ENCODE data around the gene SEL1L3.

The SEL1L3 gene

DNA sequence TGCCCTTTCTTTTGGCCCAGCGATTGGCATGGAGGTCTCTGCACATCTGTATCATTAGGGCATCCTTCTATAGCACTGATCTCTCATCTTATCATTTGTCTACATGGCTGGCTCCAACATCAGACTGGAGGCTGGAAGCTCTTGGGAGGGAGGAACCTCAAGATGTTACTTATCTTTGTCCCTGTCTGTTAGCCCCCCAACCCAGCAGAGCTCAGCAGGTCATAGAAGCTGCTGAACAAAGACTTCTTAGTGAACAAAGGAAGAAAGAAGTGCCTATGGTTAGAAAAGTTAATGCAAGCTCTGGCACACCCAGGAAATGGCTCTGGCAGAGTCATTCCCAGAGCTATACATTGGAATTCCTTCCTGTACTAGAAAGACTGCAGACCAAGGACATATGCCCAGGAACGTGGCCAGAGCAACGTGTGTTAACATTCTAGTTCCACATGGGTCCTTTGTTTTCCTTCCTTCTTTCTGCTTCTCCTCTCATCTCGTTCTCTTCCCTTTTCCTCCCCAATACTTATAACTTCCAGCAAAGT is 74.0 kb downstream of the SEL1L3 start:
- TF ChIP-seq, protein P1, sequence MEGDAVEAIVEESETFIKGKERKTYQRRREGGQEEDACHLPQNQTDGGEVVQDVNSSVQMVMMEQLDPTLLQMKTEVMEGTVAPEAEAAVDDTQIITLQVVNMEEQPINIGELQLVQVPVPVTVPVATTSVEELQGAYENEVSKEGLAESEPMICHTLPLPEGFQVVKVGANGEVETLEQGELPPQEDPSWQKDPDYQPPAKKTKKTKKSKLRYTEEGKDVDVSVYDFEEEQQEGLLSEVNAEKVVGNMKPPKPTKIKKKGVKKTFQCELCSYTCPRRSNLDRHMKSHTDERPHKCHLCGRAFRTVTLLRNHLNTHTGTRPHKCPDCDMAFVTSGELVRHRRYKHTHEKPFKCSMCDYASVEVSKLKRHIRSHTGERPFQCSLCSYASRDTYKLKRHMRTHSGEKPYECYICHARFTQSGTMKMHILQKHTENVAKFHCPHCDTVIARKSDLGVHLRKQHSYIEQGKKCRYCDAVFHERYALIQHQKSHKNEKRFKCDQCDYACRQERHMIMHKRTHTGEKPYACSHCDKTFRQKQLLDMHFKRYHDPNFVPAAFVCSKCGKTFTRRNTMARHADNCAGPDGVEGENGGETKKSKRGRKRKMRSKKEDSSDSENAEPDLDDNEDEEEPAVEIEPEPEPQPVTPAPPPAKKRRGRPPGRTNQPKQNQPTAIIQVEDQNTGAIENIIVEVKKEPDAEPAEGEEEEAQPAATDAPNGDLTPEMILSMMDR (IDR thresholded peaks at IDR 0.05; ENCODE audit: low read depth, low read length, missing control alignments) = no peak
- DNase-seq (ENCODE audit: extremely low read depth, low read depth) = no peak

DNA sequence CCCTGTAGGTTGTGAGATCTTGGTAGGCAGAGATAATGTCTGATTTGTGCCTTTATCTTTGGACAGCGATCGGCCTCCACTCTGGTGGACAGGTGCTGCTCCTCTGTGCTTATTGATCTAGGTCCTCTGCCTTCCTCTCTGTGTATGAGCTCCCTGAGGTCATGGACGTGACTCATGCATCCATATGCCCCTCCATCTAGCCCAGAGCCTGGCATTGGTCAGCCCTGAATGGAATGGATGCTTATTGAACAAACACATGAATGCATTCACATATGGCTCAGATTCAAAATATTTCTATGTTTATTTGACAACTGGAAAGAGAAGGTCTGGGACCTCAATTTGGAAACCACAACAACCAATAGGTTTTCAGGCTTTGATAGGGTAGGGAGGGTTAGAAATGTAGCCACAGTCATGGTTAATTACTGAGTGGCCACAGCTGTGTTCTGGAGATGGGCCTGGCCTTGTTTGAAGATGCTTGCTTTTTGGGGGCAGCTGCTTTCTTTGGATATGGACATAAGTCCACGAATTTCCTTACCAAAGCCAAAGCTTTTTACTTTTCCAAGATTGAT is 76.2 kb downstream of the SEL1L3 start:
- TF ChIP-seq, protein P1 (IDR thresholded peaks at IDR 0.05; ENCODE audit: low read depth, low read length, missing control alignments) = no peak
- H3K4me3 ChIP-seq (replicated peaks; ENCODE audit: low read depth, low read length) = no peak overlapping the region
- DNase-seq (ENCODE audit: extremely low read depth, low read depth) = no peak

More for the DNA sequence above, 74.0 kb downstream of the SEL1L3 start:
- no peak overlapping the region for H3K4me3 ChIP-seq (replicated peaks; ENCODE audit: low read depth, low read length)

DNA sequence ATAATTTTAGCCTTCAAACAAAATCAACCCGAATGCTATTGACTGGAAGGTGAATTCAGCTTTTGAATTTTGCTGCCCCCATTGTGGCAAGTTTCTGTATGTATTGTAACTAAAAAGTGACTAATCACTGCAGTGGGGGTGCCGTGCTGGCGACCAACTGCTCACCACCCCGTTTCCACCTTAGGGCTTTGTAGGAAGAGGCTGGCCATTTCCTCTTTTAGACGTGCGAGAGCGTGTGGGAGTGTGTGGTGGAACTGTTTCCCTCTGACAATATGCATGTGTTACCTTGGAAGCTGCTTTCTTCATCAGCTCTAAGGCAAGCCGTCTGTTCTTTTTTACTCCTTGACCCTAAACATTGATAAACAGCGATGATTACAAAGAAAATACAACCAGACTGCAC is 78.8 kb downstream of the SEL1L3 start:
- DNase-seq (ENCODE audit: extremely low read depth, low read depth) = no peak
- TF ChIP-seq, protein P1 (IDR thresholded peaks at IDR 0.05; ENCODE audit: low read depth, low read length, missing control alignments) = no peak
- H3K4me3 ChIP-seq (replicated peaks; ENCODE audit: low read depth, low read length) = no peak overlapping the region

DNA sequence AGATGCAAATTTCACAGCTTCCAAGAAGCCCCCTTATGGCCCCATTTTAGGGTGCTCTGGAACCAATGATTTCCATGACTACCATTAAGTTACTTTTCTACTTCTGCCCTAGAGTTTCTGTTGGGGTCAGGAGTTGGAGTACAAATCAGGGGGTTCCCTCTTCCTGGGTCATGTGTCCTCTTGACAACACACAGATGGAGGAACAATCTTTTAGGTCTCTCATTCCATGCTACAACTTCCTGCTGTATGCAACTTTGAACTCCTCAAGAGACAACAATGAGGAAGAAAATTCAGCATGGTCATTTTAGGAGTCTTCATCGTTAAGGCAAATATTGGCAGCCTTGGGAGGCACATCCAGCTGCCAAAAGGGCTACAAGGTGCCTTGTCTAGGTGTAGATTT is 79.7 kb downstream of the SEL1L3 start:
- DNase-seq (ENCODE audit: extremely low read depth, low read depth) = no peak
- TF ChIP-seq, protein P1 (IDR thresholded peaks at IDR 0.05; ENCODE audit: low read depth, low read length, missing control alignments) = no peak
- no peak overlapping the region for H3K4me3 ChIP-seq (replicated peaks; ENCODE audit: low read depth, low read length)

DNA sequence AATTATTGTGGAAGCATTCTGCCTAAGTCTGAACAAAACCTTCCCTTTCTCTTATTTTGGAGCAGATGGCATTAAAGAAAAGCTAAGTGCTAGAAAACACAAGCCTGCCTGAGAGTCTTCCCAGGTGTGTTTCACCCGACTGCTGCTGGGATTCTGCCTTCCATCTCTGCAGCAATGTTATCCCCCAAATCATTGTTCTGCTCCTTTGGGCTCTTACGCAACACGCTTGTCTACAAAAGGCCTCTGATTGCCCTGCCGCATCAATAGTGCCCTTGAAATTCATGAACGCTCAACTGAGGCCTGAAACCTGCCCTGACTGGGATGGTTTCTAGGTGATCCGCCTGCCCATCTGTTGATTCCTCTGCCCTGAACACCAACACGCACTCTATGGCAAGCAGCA is 80.3 kb downstream of the SEL1L3 start:
- no peak overlapping the region for H3K4me3 ChIP-seq (replicated peaks; ENCODE audit: low read depth, low read length)
- no peak for DNase-seq (ENCODE audit: extremely low read depth, low read depth)
- TF ChIP-seq, protein P1 (IDR thresholded peaks at IDR 0.05; ENCODE audit: low read depth, low read length, missing control alignments) = no peak

DNA sequence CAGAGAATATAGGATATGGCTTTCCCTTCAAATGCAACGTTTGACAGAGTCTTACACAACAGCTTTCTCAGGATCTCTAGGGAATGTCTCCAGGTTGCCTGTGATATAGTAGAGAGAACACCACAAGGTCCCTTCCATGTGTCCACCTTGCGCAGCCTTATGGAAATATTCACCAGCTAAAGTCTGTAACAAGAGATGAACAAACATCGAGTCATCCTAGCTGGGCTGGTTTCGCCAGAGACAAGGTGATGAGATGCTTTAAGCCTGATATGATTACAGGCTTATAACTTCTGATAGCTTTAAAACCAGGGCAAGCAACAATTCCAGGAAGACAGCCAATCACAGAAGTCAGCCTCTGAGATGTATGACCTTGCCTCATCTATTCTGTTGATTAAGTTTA is 83.8 kb downstream of the SEL1L3 start:
- no peak overlapping the region for H3K4me3 ChIP-seq (replicated peaks; ENCODE audit: low read depth, low read length)
- TF ChIP-seq, protein P1 (IDR thresholded peaks at IDR 0.05; ENCODE audit: low read depth, low read length, missing control alignments) = no peak
- DNase-seq (ENCODE audit: extremely low read depth, low read depth) = no peak

DNA sequence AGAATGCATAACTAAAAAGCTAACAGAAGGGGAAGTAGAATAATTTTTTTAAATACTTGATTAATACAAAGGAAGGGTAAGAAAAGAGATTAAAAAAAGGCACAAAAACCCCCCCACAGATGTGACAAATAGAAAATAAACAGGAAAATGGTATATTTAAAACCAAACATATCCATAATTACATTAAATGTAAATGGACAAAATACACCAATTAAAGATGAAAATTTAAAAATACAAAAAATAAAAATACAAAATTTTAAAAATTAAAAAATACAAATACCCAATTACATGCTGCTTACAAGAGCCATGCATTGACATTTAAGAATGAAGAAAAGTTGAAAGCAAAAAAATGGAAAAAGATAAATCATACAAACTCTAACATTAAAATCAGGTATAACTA is 86.0 kb downstream of the SEL1L3 start:
- DNase-seq (ENCODE audit: extremely low read depth, low read depth) = no peak
- TF ChIP-seq, protein P1 (IDR thresholded peaks at IDR 0.05; ENCODE audit: low read depth, low read length, missing control alignments) = no peak
- H3K4me3 ChIP-seq (replicated peaks; ENCODE audit: low read depth, low read length) = no peak overlapping the region
